Neural cell (in vitro differentiated cells): Measurements from ENCODE around the gene CALML4. TPM values are rescaled to one million over a fixed set of nuclear protein-coding genes. Genes with fewer than 3 reads are reported as not detected.
"Not testable (repeated sequence)": the region's sequence is repeated elsewhere in the genome, so short reads cannot be mapped to it uniquely, and the experiment has no call there.

Experiments
- H2AFZ ChIP-seq: fragments of 200-600, 300-800 bp; sonication (generic), shearing (Covaris generic); 2 replicates; pipeline ENCODE4 v1.6.0; 2014; ENCODE audit warnings: low read depth, mild to moderate bottlenecking, antibody characterized with exemption, low read length, moderate library complexity
- H3F3A ChIP-seq: fragments of 200-600 bp; shearing (Covaris generic); 2 replicates; pipeline ENCODE4 v1.6.1; 2016; ENCODE audit warnings: mild to moderate bottlenecking, moderate library complexity, mixed read lengths, antibody characterized with exemption, low read length; ENCODE audit not compliant: insufficient read depth, poor library complexity, severe bottlenecking
- H3K27ac ChIP-seq: fragments of 200-600, 300-800 bp; sonication (generic), shearing (Covaris generic); 2 replicates; pipeline ENCODE4 v1.5.1; 2014; ENCODE audit warnings: mild to moderate bottlenecking, low read length, moderate library complexity
- H3K27me3 ChIP-seq: fragments of 300-800, 200-600 bp; sonication (generic), shearing (Covaris generic); 2 replicates; pipeline ENCODE4 v1.6.0; 2014; ENCODE audit warnings: mild to moderate bottlenecking, low read depth, low read length, moderate library complexity; ENCODE audit not compliant: insufficient read depth
- H3K36me3 ChIP-seq: fragments of 300-800, 200-600 bp; sonication (generic), shearing (Covaris generic); 2 replicates; pipeline ENCODE4 v1.5.1; 2014; ENCODE audit warnings: mild to moderate bottlenecking, antibody characterized with exemption, low read length, moderate library complexity; ENCODE audit not compliant: insufficient read depth
- H3K4me2 ChIP-seq: fragments of 300-800, 200-600 bp; sonication (generic), shearing (Covaris generic); 2 replicates; pipeline ENCODE4 v1.6.0; 2014; ENCODE audit warnings: mild to moderate bottlenecking, low read length
- H3K4me3 ChIP-seq: fragments of 300-800, 200-600 bp; sonication (generic), shearing (Covaris generic); 2 replicates; pipeline ENCODE4 v1.5.1; 2014; ENCODE audit warnings: mild to moderate bottlenecking, low read length, moderate library complexity
- H3K79me2 ChIP-seq: fragments of 200-600 bp; shearing (Covaris generic); replicated peaks from 2 replicates; pipeline ENCODE4 v1.6.0; 2014; ENCODE audit warnings: mild to moderate bottlenecking, low read length, moderate library complexity; ENCODE audit not compliant: insufficient read depth
- H3K9ac ChIP-seq: fragments of 300-800, 200-600 bp; sonication (generic), shearing (Covaris generic); 2 replicates; pipeline ENCODE4 v1.6.1; 2016; ENCODE audit warnings: mild to moderate bottlenecking, low read length, mixed read lengths
- H3K9me2 ChIP-seq: fragments of 200-600 bp; shearing (Covaris generic); 2 replicates; pipeline ENCODE4 v1.6.1; 2016; ENCODE audit warnings: mild to moderate bottlenecking, low read length, mixed read lengths; ENCODE audit not compliant: insufficient read depth
- H3K9me3 ChIP-seq: fragments of 200-600, 300-800 bp; sonication (generic), shearing (Covaris generic); 2 replicates; pipeline ENCODE4 v1.6.1; 2016; ENCODE audit warnings: mild to moderate bottlenecking, mixed run types, low read length, moderate library complexity, mixed read lengths
- H4K20me1 ChIP-seq: fragments of 200-600 bp; shearing (Covaris generic); 2 replicates; pipeline ENCODE4 v1.6.1; 2016; ENCODE audit warnings: mild to moderate bottlenecking, mixed run types; ENCODE audit not compliant: insufficient read depth
- CTCF ChIP-seq: fragments of 450-650 bp; IDR thresholded peaks from 2 replicates; pipeline ENCODE4 v1.5.1; 2014; ENCODE audit warnings: antibody characterized with exemption, mild to moderate bottlenecking, moderate library complexity; ENCODE audit not compliant: poor library complexity, severe bottlenecking
- EP300 ChIP-seq: fragments of 450-650 bp; conservative IDR thresholded peaks from 2 replicates; pipeline ENCODE4 v1.6.1; 2014; ENCODE audit warnings: antibody characterized with exemption, mild to moderate bottlenecking, moderate library complexity; ENCODE audit not compliant: poor library complexity, severe bottlenecking
- EZH2 ChIP-seq: fragments of 200-600, 300-800 bp; shearing (Covaris generic), sonication (generic); IDR thresholded peaks from 2 replicates; pipeline ENCODE4 v1.6.1; 2014; ENCODE audit warnings: antibody characterized with exemption, low read length, borderline replicate concordance, mild to moderate bottlenecking; ENCODE audit not compliant: insufficient read depth, poor library complexity, severe bottlenecking
- MXI1 ChIP-seq: fragments of 450-650 bp; conservative IDR thresholded peaks from 2 replicates; pipeline ENCODE4 v1.6.1; 2014; ENCODE audit warnings: antibody characterized with exemption, mild to moderate bottlenecking; ENCODE audit not compliant: poor library complexity, severe bottlenecking
- POLR2AphosphoS5 ChIP-seq: IDR thresholded peaks from 2 replicates; pipeline ENCODE4 v1.6.1; 2012
- RAD21 ChIP-seq: fragments of 450-650 bp; conservative IDR thresholded peaks from 2 replicates; pipeline ENCODE4 v1.6.1; 2014; ENCODE audit warnings: antibody characterized with exemption, mild to moderate bottlenecking, moderate library complexity
- REST ChIP-seq: IDR thresholded peaks from 2 replicates; pipeline ENCODE4 v1.6.1; 2012; ENCODE audit warnings: borderline replicate concordance
- SMC3 ChIP-seq: fragments of 450-650 bp; conservative IDR thresholded peaks from 2 replicates; pipeline ENCODE4 v1.6.1; 2014; ENCODE audit warnings: antibody characterized with exemption, mild to moderate bottlenecking, moderate library complexity; ENCODE audit not compliant: poor library complexity
- TAF1 ChIP-seq: IDR thresholded peaks from 2 replicates; pipeline ENCODE4 v1.6.1; 2012; ENCODE audit warnings: low read depth
- polyA plus RNA-seq: library from polyadenylated mRNA; depleted of rRNA; stranded (reverse); fragments of >200 nt; gene quantifications from 2 replicates; pipeline ENCODE4 v1.2.3, GENCODE V29; 2014

The CALML4 gene
- polyA plus RNA-seq, 1 donor from 2014 or later: 0.43 TPM

GRCh38 chr15:68224108-68224507 is 19.0 kb upstream of the CALML4 start (continued):
- no peak for TF ChIP-seq CTCF
- no peak for TF ChIP-seq SMC3

GRCh38 chr15:68223171-68223570 is 18.0 kb upstream of the CALML4 start:
- H3K27ac ChIP-seq: no peak overlapping the region

GRCh38 chr15:68222432-68222743 is 17.3 kb upstream of the CALML4 start:
- H3K4me3 ChIP-seq, H3K9ac ChIP-seq, H4K20me1 ChIP-seq, H3F3A ChIP-seq, H2AFZ ChIP-seq, H3K4me2 ChIP-seq, H3K9me2 ChIP-seq, H3K36me3 ChIP-seq, H3K9me3 ChIP-seq, H3K79me2 ChIP-seq, H3K27me3 ChIP-seq, H3K27ac ChIP-seq: not testable (repeated sequence)

More at GRCh38 chr15:68223171-68223570, 18.0 kb upstream of the CALML4 start:
- Histone ChIP-seq H3F3A (no peaks in the 10 kb centered on the region), H3K27me3 (no peaks in the 10 kb centered on the region), H3K36me3 (no peaks in the 10 kb centered on the region), H2AFZ (no peak overlapping the region), H3K9me2 (no peaks in the 10 kb centered on the region), H4K20me1 (no peaks in the 10 kb centered on the region), H3K4me2 (no peak overlapping the region), H3K4me3 (no peak overlapping the region), H3K9ac (no peak overlapping the region), H3K79me2 (no peaks in the 10 kb centered on the region), H3K9me3 (no peaks in the 10 kb centered on the region)
- no peak for TF ChIP-seq POLR2AphosphoS5

- H3K9me3 ChIP-seq, H3K9ac ChIP-seq, H3K79me2 ChIP-seq, H4K20me1 ChIP-seq, H3K36me3 ChIP-seq, H3K9me2 ChIP-seq, H3K4me3 ChIP-seq, H2AFZ ChIP-seq, H3K27me3 ChIP-seq, H3K27ac ChIP-seq, H3K4me2 ChIP-seq, H3F3A ChIP-seq: not testable (repeated sequence)
Observed at GRCh38 chr15:68221530-68222431, 16.6 kb upstream of the CALML4 start.

- Histone ChIP-seq H2AFZ (no peak overlapping the region), H3F3A (no peaks in the 10 kb centered on the region), H3K4me2 (no peak overlapping the region), H3K9me2 (no peaks in the 10 kb centered on the region), H3K27ac (no peak overlapping the region), H3K36me3 (no peaks in the 10 kb centered on the region), H3K27me3 (no peaks in the 10 kb centered on the region), H3K9ac (no peak overlapping the region), H3K4me3 (no peak overlapping the region), H3K9me3 (no peaks in the 10 kb centered on the region), H3K79me2 (no peaks in the 10 kb centered on the region), H4K20me1 (no peaks in the 10 kb centered on the region)
- no peak for TF ChIP-seq REST
- no peak for TF ChIP-seq EZH2
- no peak for TF ChIP-seq RAD21
- no peak for TF ChIP-seq POLR2AphosphoS5
- TF ChIP-seq CTCF: no peak
- no peak for TF ChIP-seq TAF1
- TF ChIP-seq EP300: no peak
- no peak for TF ChIP-seq MXI1
Observed at GRCh38 chr15:68220967-68221366, 15.8 kb upstream of the CALML4 start.
